Measurements from ENCODE around the gene ST6GALNAC6. TPM values are rescaled to one million over a fixed set of nuclear protein-coding genes. Genes with fewer than 3 reads are reported as not detected.

Gene ST6GALNAC6
- total RNA-seq, 1 donor: 44.0 TPM

DNA sequence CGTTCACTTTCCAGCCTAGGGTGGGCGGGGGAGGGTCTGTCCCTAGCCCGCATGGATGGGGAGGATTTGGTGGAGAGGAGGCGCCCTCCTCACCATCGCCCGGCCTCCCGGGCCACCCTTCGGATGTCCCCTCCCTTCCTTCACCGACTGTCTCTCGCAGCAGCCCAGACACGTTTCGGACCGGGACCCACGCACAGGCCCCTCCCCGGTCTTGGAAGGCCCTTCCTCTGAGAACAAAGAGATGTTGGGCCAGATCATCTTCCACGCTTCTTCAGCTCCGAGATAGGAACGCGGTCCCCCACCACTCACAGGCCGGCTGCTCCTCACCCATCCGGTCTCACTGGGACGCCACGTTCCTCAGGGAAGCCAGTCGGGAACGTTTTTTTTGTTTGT is 38.9 kb upstream of the ST6GALNAC6 start:
- H3K4me3 ChIP-seq (ENCODE audit: low read depth, low read length): peak overlapping the region; percentile 82
- DNase-seq (ENCODE audit: low read depth): no peak
- TF ChIP-seq, protein P1, sequence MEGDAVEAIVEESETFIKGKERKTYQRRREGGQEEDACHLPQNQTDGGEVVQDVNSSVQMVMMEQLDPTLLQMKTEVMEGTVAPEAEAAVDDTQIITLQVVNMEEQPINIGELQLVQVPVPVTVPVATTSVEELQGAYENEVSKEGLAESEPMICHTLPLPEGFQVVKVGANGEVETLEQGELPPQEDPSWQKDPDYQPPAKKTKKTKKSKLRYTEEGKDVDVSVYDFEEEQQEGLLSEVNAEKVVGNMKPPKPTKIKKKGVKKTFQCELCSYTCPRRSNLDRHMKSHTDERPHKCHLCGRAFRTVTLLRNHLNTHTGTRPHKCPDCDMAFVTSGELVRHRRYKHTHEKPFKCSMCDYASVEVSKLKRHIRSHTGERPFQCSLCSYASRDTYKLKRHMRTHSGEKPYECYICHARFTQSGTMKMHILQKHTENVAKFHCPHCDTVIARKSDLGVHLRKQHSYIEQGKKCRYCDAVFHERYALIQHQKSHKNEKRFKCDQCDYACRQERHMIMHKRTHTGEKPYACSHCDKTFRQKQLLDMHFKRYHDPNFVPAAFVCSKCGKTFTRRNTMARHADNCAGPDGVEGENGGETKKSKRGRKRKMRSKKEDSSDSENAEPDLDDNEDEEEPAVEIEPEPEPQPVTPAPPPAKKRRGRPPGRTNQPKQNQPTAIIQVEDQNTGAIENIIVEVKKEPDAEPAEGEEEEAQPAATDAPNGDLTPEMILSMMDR (IDR thresholded peaks at IDR 0.05; ENCODE audit: insufficient read depth, low read depth, low read length): no peak

DNA sequence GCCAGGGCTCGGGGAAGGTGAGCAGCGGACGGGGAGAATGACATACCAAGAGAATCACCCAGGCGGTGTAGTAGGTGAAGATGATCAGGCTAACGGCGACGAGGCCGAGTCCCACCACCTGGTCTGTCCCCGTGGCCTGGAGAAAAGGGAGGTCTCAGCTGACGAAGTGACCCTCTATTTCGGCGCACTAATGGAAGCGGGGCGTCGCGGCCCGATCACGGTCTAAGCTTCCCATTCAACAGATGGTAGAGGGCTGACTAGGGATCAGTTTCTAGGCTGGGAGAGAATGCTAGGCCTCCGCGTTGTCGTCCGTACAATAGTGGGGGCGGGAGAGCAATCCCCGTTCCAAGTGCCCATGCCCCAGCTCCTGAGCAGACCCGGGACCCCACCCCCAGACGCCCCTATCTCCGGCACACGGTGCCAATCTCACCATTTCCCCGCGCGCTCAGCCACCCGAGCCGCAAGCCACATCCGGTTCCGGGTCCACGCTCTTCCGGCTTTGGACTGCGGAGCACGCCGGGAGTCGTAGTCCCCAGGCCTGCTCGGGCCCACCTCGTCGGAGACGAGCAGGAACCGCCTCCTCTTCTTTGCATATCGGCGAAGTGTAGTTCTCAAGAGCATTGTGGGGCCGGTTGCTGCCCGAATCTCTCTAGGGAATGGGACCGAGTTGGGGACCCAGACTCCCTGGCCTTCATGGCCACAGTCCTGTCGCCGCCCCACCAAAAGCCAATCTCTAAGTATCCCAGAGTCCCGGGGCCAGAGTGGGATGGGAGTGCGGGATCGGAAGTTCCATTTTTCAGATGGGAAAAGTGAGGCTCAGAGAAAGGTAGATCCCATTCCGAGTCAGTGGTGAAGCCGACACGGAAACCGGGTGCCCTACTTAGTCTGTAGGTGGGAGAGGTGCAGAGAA is 38.2 kb upstream of the ST6GALNAC6 start, which contains the start of gene DPM2:
TSS of gene DPM2 (minus strand) at position 467 of the 910 bp plus-strand sequence. CDS start at position 433, 34 bp downstream.
- H3K4me3 ChIP-seq (ENCODE audit: low read depth, low read length): peak within 1 kb of the TSS; percentile 82
- TF ChIP-seq, protein P1 (IDR thresholded peaks at IDR 0.05; ENCODE audit: insufficient read depth, low read depth, low read length): no peak
- DNase-seq (ENCODE audit: low read depth): peak; percentile 80

DNA sequence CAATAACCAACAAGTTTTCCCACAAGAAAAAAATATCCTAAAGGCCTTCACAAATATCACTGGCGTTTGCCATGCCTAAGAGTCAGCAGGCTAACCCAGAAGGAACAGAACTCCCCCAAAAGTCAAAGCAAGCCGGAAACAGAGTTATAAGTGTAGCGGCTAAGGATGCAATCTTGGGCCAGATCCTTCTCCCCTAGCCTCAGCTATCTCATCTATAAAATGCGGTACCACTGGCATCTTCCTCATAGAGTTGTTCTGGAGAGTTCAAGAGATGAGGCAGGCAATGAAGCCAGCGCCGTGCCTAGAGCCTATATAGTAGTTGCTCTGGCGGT is 37.6 kb upstream of the ST6GALNAC6 start:
- no peak for DNase-seq (ENCODE audit: low read depth)
- TF ChIP-seq, protein P1 (IDR thresholded peaks at IDR 0.05; ENCODE audit: insufficient read depth, low read depth, low read length): no peak
- peak overlapping the region; percentile 82 for H3K4me3 ChIP-seq (ENCODE audit: low read depth, low read length)

DNA sequence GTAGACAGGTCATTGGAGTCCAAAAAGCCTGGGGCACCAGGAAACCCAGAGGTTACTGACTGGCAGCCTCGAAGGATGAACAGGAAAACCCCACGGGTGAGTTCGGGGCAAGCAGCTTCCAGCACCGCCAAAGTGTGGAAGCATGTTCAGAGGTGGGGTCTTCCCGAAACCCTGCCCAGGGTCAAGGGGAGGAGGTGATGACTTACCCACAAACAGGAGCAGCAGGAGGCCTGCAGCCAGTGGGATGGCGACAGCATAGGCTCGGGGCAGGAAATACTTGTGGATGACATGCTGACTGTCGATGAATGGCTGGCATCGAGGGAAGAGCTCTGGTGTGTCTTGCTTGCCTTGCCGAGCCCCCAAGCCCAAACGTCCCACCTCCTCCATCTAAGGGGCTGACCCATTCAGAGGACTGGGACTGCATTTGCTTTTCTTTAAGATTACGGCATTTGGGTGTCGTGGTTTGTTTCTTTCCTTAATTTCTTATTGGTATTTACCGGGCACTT is 37.0 kb upstream of the ST6GALNAC6 start:
- DNase-seq (ENCODE audit: low read depth): no peak
- peak overlapping the region; percentile 82 for H3K4me3 ChIP-seq (ENCODE audit: low read depth, low read length)
- TF ChIP-seq, protein P1 (IDR thresholded peaks at IDR 0.05; ENCODE audit: insufficient read depth, low read depth, low read length): no peak

DNA sequence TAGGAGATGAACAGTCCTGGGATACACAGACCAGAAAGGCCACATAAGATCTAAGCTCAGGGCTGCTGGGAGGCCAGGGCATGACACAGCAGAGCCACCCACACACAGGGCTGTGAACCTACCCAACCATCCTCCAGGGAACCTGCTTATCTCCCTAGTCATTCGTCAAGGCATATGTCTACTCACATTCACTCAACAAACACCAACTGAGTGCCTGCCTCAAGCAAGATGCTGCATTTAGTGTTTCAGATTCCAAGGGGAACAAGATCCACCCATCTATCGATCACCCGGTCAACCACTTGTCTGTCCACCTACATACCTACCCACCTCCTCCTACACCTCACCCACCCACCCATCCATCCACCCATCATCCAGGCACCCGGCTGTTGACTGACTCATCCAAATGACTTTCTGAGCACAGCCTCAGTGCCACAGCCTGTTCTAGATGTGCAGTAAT is 36.4 kb upstream of the ST6GALNAC6 start:
- TF ChIP-seq, protein P1 (IDR thresholded peaks at IDR 0.05; ENCODE audit: insufficient read depth, low read depth, low read length): no peak
- peak overlapping the region; percentile 82 for H3K4me3 ChIP-seq (ENCODE audit: low read depth, low read length)
- no peak for DNase-seq (ENCODE audit: low read depth)

DNA sequence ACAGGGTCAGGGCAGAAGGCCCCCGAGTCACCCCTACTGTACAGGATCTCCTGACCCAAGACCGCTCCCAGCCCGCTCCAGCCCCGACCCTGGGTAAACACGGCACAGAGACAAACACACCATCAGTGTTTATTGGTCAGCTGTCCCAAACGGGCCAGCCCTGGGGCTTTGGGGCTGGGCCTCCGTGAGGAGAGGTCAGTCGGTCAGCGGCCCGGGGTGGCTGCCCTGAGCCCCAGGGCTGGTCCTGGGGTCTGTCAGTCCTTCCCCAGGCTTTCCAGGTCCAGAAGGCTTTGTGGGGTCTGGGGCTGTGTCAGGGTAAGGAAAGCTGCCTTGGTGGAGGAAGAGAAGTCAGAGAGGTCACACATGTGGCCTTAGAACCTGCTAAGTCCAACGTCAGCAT is 35.6 kb upstream of the ST6GALNAC6 start:
- TF ChIP-seq, protein P1 (IDR thresholded peaks at IDR 0.05; ENCODE audit: insufficient read depth, low read depth, low read length): no peak
- no peak overlapping the region for H3K4me3 ChIP-seq (ENCODE audit: low read depth, low read length)
- DNase-seq (ENCODE audit: low read depth): no peak
